Measurements from ENCODE around the gene SMPX.

Gene SMPX

GRCh38 chrX:21666679-21667078, 91.2 kb downstream of the SMPX start:
- Histone ChIP-seq H3K27ac (ENCODE audit: low read depth, low read length) (no peak overlapping the region), H3K9ac (ENCODE audit: low read length) (no peak overlapping the region), H3K27me3 (ENCODE audit: control insufficient read depth in 1 of 2, insufficient read depth in 2 of 2, low read length in 2 of 2) (peaks cover 3 to 7% of the 10 kb centered on the region in 2 donors), H3K4me3 (ENCODE audit: low read depth in 1 of 2, low read length in 2 of 2) (no peak overlapping the region), H3K36me3 (ENCODE audit: insufficient read depth, low read length) (no peaks in the 10 kb centered on the region), H3K4me1 (ENCODE audit: insufficient read depth, low read length) (no peaks in the 10 kb centered on the region), H3K9me3 (ENCODE audit: low read length) (no peaks in the 10 kb centered on the region)

DNA sequence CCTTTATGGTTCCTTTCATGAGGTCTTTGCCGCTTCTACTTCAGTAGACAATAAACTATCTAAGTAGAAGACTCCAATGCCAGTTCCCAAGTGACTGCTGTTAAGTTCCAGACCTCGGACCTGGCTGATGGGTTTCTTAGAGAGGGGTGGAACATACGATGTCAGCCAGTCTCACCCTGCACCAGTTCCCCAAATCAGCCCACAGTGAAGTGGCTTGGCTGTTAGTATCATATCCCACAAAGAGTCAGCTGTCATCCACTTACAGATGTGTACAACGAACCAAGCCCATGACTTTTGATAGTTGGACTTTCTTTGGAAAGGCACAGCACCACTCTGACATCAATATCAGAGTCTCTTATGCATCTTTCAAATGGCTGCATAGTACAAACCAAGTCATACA, 91.7 kb downstream of the SMPX start:
- H3K27ac ChIP-seq (ENCODE audit: low read depth, low read length) = no peak overlapping the region

GRCh38 chrX:21662761-21663160, 95.2 kb downstream of the SMPX start:
- Histone ChIP-seq H3K4me1 (ENCODE audit: insufficient read depth, low read length) (no peaks in the 10 kb centered on the region), H3K9ac (ENCODE audit: low read length) (no peak overlapping the region), H3K27me3 (ENCODE audit: control insufficient read depth in 1 of 2, insufficient read depth in 2 of 2, low read length in 2 of 2) (peaks cover 12 to 15% of the 10 kb centered on the region in 2 donors), H3K9me3 (ENCODE audit: low read length) (no peaks in the 10 kb centered on the region), H3K36me3 (ENCODE audit: insufficient read depth, low read length) (no peaks in the 10 kb centered on the region), H3K27ac (ENCODE audit: low read depth, low read length) (no peak overlapping the region), H3K4me3 (ENCODE audit: low read depth in 1 of 2, low read length in 2 of 2) (no peak overlapping the region)

More for the DNA sequence above, 91.7 kb downstream of the SMPX start:
- no peak overlapping the region for H3K4me3 ChIP-seq (ENCODE audit: low read depth in 1 of 2, low read length in 2 of 2)
- H3K27me3 ChIP-seq (ENCODE audit: control insufficient read depth in 1 of 2, insufficient read depth in 2 of 2, low read length in 2 of 2) = peaks cover 3 to 7% of the 10 kb centered on the region in 2 donors
- no peaks in the 10 kb centered on the region for H3K36me3 ChIP-seq (ENCODE audit: insufficient read depth, low read length)
- H3K4me1 ChIP-seq (ENCODE audit: insufficient read depth, low read length) = no peaks in the 10 kb centered on the region
- H3K9ac ChIP-seq (ENCODE audit: low read length) = no peak overlapping the region
- H3K9me3 ChIP-seq (ENCODE audit: low read length) = no peaks in the 10 kb centered on the region

DNA sequence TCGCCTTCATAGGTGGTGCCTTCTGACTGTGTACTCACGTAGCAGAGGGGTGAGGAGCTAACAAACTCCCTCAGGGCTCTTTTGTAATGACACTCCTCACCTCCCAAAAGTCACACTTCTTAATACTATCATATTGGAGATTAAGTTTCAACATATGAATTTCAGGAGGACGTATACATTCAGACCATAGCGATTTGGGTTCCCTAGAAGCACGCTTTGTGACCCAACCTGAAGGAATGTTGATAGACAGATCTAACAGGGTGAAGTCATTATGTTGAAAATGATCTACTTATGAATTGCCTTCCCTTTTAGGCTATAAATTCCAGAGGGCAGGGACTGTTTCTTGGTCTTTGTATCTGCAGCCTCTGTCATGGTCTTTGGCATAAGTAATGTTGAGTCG, 96.6 kb downstream of the SMPX start:
- no peak overlapping the region for H3K4me3 ChIP-seq (ENCODE audit: low read depth in 1 of 2, low read length in 2 of 2)

DNA sequence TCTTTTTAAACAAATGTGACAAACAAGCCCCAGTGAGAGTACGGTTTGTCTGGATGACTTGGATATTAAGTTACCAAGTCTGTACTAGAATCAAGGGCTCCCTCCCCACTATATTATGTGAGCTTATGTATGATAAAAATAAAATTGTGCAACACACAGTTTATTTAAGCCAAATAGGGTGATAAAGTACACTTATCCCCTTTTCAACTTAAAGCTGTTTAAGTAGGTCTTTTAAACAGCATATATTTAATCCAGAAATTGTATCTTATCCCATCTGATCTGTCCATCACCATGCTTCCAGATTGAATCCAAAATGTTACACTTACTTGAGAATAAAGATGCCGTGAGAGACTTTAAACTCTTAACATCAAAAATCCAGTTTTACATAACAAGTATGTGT, 97.8 kb downstream of the SMPX start:
- Histone ChIP-seq H3K4me1 (ENCODE audit: insufficient read depth, low read length) (no peaks in the 10 kb centered on the region), H3K27me3 (ENCODE audit: control insufficient read depth in 1 of 2, insufficient read depth in 2 of 2, low read length in 2 of 2) (peaks cover 13 to 34% of the 10 kb centered on the region in 2 donors), H3K4me3 (ENCODE audit: low read depth in 1 of 2, low read length in 2 of 2) (no peak overlapping the region), H3K9me3 (ENCODE audit: low read length) (no peaks in the 10 kb centered on the region), H3K9ac (ENCODE audit: low read length) (no peak overlapping the region), H3K27ac (ENCODE audit: low read depth, low read length) (no peak overlapping the region), H3K36me3 (ENCODE audit: insufficient read depth, low read length) (no peaks in the 10 kb centered on the region)

More for the DNA sequence above, 96.6 kb downstream of the SMPX start:
- no peak overlapping the region for H3K9ac ChIP-seq (ENCODE audit: low read length)
- no peaks in the 10 kb centered on the region for H3K9me3 ChIP-seq (ENCODE audit: low read length)
- H3K36me3 ChIP-seq (ENCODE audit: insufficient read depth, low read length) = no peaks in the 10 kb centered on the region
- no peak overlapping the region for H3K27ac ChIP-seq (ENCODE audit: low read depth, low read length)
- peaks cover 14 to 30% of the 10 kb centered on the region in 2 donors for H3K27me3 ChIP-seq (ENCODE audit: control insufficient read depth in 1 of 2, insufficient read depth in 2 of 2, low read length in 2 of 2)
- H3K4me1 ChIP-seq (ENCODE audit: insufficient read depth, low read length) = no peaks in the 10 kb centered on the region

- no peak overlapping the region for H3K4me3 ChIP-seq (ENCODE audit: low read depth in 1 of 2, low read length in 2 of 2)
- no peaks in the 10 kb centered on the region for H3K9me3 ChIP-seq (ENCODE audit: low read length)
- no peaks in the 10 kb centered on the region for H3K4me1 ChIP-seq (ENCODE audit: insufficient read depth, low read length)
- no peak overlapping the region for H3K27ac ChIP-seq (ENCODE audit: low read depth, low read length)
- no peaks in the 10 kb centered on the region for H3K36me3 ChIP-seq (ENCODE audit: insufficient read depth, low read length)
- peaks cover 7 to 34% of the 10 kb centered on the region in 2 donors for H3K27me3 ChIP-seq (ENCODE audit: control insufficient read depth in 1 of 2, insufficient read depth in 2 of 2, low read length in 2 of 2)
- H3K9ac ChIP-seq (ENCODE audit: low read length) = no peak overlapping the region
Observed at GRCh38 chrX:21659320-21659719, 98.6 kb downstream of the SMPX start.

DNA sequence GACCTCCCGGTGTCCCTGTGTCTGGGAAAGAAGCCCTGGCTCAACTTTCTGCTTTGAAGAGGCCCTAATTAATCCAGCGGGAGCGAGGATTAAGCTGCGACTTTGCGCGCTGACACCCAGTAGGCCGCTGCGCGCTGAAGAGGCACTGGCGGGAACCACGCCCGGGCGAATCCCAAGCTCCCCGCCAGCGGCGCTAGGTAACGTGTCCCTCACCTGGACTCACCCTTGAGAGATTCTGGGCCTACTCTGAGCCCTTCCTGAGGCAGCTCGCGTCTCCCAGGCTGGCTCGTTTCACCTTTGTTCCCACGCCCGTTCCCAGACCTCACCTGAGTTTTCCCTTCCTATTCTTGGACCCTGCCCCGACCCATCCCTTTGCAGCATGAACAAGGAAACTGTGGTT, 99.2 kb downstream of the SMPX start:
- Histone ChIP-seq H3K9ac (ENCODE audit: low read length) (no peak overlapping the region), H3K27ac (ENCODE audit: low read depth, low read length) (no peak overlapping the region), H3K36me3 (ENCODE audit: insufficient read depth, low read length) (no peaks in the 10 kb centered on the region), H3K4me1 (ENCODE audit: insufficient read depth, low read length) (no peaks in the 10 kb centered on the region), H3K4me3 (ENCODE audit: low read depth in 1 of 2, low read length in 2 of 2) (no peak overlapping the region), H3K9me3 (ENCODE audit: low read length) (no peaks in the 10 kb centered on the region), H3K27me3 (ENCODE audit: control insufficient read depth in 1 of 2, insufficient read depth in 2 of 2, low read length in 2 of 2) (peaks cover 7 to 34% of the 10 kb centered on the region in 2 donors)

DNA sequence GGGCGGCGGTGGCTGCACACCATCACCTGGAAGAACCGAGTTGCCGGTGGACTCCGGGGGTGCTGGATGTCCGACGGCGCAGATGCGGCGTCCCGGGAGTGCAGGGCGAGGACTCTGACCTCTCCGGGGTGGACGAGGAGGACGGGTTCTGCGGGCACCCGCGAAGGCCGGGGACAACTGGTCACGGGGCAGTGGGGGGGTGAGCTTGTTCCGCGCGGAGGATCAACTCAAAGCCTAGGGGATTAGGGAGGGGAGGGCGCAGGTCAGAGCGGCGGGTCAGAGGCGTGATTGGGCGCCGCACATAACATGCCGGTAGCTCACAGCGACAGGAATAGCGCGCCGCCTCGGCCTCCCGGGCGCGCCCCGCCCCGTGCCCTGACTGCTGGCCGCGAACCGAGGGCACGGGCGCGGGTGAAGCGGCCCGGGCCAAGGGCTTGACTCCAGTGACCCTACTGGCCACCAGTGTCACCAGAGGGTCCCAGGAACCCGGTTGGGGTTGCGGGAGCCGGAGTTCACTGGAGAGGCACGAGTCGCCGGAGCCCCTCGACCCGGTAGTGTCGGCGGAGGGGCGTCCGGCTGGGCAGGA, 99.7 kb downstream of the SMPX start, which contains the start of gene KLHL34:
Gene KLHL34 (minus strand): TSS at position 179 of the 586 bp plus-strand sequence. CDS start 542 bp downstream, outside the sequence.
- Histone ChIP-seq H3K27ac (ENCODE audit: low read depth, low read length) (no peak within 1 kb of the TSS), H3K36me3 (ENCODE audit: insufficient read depth, low read length) (no peaks in the 10 kb centered on the region), H3K4me3 (ENCODE audit: low read depth in 1 of 2, low read length in 2 of 2) (peak within 1 kb of the TSS in 1 of 2 donors; percentile 8), H3K9me3 (ENCODE audit: low read length) (no peaks in the 10 kb centered on the region), H3K9ac (ENCODE audit: low read length) (no peak within 1 kb of the TSS), H3K4me1 (ENCODE audit: insufficient read depth, low read length) (no peaks in the 10 kb centered on the region), H3K27me3 (ENCODE audit: control insufficient read depth in 1 of 2, insufficient read depth in 2 of 2, low read length in 2 of 2) (peaks cover 7 to 34% of the 10 kb centered on the region in 2 donors)

GRCh38 chrX:21657318-21658151, 100.4 kb downstream of the SMPX start:
- Histone ChIP-seq H3K4me3 (ENCODE audit: low read depth in 1 of 2, low read length in 2 of 2) (no peak overlapping the region), H3K9me3 (ENCODE audit: low read length) (no peaks in the 10 kb centered on the region), H3K9ac (ENCODE audit: low read length) (no peak overlapping the region), H3K36me3 (ENCODE audit: insufficient read depth, low read length) (no peaks in the 10 kb centered on the region), H3K4me1 (ENCODE audit: insufficient read depth, low read length) (no peaks in the 10 kb centered on the region), H3K27ac (ENCODE audit: low read depth, low read length) (no peak overlapping the region), H3K27me3 (ENCODE audit: control insufficient read depth in 1 of 2, insufficient read depth in 2 of 2, low read length in 2 of 2) (peaks cover 7 to 34% of the 10 kb centered on the region in 2 donors)

DNA sequence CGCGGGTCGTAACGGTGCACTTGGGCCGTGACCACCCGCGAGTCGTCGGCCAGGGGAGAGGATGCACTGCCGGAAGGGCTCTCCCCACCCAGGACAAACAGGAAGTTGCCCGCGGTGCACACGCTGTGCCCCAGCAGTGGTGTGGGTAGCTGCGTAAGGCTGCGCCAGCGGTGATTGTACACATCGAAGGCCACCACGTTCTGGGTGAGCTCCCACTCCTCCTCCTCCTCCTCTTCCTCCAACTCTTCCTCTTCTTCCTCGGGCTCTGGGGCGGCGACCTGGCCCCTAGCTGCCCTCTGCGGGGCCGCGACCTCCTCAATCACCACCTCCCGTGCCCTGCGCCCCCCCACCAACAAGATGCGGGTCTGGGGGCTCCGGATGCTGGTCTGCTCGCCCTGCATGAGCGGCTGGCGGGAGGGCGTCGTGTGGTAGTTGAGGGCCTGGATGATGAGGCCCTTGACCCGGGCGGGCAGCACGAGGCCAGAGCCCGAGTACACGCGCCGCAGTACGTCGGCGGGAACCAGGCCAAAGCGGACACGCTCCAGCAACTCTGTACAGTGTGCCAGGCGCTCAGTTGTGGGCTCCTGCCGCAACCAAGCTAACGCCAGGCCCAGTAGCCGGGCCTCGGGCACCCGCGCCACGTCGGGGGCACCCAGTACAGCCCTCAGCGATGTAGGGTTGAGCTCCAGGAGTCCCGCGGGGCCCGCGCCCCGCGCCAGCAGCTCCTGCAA, 101.2 kb downstream of the SMPX start:
- Histone ChIP-seq H3K9me3 (ENCODE audit: low read length) (no peaks in the 10 kb centered on the region), H3K4me1 (ENCODE audit: insufficient read depth, low read length) (no peaks in the 10 kb centered on the region), H3K27me3 (ENCODE audit: control insufficient read depth in 1 of 2, insufficient read depth in 2 of 2, low read length in 2 of 2) (peaks cover 7 to 31% of the 10 kb centered on the region in 2 donors), H3K27ac (ENCODE audit: low read depth, low read length) (no peak overlapping the region), H3K4me3 (ENCODE audit: low read depth in 1 of 2, low read length in 2 of 2) (no peak overlapping the region), H3K9ac (ENCODE audit: low read length) (no peak overlapping the region), H3K36me3 (ENCODE audit: insufficient read depth, low read length) (no peaks in the 10 kb centered on the region)
